Measurements from ENCODE around the gene NMNAT2.

GRCh38 chr1:183310753-183311479, 107.3 kb downstream of the NMNAT2 start:
- no peak for TF ChIP-seq CTCF (IDR thresholded peaks at IDR 0.05; ENCODE audit: low read depth, low read length)
- no peak for TF ChIP-seq POLR2A (IDR thresholded peaks at IDR 0.05; ENCODE audit: extremely low read depth, insufficient read length)
- TF ChIP-seq MAX (IDR thresholded peaks at IDR 0.05; ENCODE audit: low read depth, low read length), result no peak
